NOMO-1 treated with dmso at 0.1 percent for 144 hours (cell line): ENCODE data around the gene GRB14.
"Not testable (repeated sequence)": the region's sequence is repeated elsewhere in the genome, so short reads cannot be mapped to it uniquely, and the experiment has no call there.

Experiments used
- DNase-seq: peaks from one replicate; lab custom pipeline; 2025; ENCODE audit not compliant: unreplicated experiment; lab: John Stamatoyannopoulos, UW

GRB14 gene

GRCh38 chr2:164560181-164560792 lies 61.0 kb downstream of the GRB14 start:
- DNase-seq: no peak

DNA sequence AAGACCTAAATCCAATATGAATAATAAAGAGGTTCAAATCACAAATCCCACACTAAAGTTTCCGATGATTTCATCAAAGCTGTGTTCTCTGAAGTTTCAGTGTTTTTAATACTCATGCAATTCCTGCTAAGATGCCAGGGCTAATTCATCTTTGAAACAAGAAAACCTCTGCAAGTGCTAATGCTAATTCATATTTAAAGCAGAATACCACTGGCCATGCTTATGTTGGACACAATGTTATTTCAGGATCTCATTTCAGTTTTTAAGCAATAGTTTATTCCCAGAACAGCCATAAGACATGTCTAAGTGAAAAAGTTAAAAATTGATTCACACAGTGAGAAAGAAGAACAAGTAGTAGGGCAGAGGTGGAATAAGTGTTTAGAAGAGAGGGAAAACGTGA lies 62.8 kb downstream of the GRB14 start:
- DNase-seq: no peak

GRCh38 chr2:164554487-164554886 lies 66.8 kb downstream of the GRB14 start:
- DNase-seq: no peak

DNA sequence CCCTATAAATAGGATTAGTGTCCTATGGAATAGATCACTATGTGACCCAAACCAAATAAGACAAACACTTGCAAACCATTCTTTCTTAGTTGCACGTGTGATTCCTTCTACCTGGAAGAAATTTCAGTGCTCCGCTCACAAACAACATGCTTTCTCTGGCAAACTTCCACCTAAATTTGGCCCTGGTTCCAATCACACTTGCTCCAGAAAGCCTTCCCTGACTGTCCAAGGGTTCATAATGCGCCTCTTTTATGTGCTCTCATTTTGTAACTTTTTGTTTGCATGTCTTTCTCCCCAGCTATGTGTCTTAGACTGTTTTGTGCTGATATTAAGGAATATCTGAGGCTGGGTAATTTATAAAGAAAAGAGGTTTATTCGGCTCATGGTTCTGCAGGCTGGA lies 69.8 kb downstream of the GRB14 start:
- no peak for DNase-seq

GRCh38 chr2:164549705-164550104 lies 71.6 kb downstream of the GRB14 start:
- DNase-seq: not testable (repeated sequence)

GRCh38 chr2:164545484-164545883 lies 75.8 kb downstream of the GRB14 start:
- no peak for DNase-seq

DNA sequence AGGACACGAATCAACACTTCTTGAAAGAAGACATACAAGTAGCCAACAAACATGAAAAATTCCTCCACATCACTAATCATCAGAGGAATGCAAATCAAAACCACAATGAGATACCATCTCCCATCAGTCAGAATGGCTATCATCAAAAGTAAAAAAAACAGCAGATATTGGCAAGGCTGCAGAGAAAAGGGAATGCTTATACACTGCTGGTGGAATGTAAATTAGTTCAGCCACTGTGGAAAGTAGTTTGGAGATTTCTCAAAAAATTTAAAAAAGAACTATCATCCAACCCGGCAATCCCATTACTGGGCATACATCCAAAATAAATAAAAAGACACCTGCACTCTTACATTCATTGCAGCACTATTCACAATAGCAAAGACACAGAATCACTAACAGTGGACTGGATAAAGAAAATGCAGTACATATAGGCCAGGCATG lies 78.7 kb downstream of the GRB14 start:
- no peak for DNase-seq

DNA sequence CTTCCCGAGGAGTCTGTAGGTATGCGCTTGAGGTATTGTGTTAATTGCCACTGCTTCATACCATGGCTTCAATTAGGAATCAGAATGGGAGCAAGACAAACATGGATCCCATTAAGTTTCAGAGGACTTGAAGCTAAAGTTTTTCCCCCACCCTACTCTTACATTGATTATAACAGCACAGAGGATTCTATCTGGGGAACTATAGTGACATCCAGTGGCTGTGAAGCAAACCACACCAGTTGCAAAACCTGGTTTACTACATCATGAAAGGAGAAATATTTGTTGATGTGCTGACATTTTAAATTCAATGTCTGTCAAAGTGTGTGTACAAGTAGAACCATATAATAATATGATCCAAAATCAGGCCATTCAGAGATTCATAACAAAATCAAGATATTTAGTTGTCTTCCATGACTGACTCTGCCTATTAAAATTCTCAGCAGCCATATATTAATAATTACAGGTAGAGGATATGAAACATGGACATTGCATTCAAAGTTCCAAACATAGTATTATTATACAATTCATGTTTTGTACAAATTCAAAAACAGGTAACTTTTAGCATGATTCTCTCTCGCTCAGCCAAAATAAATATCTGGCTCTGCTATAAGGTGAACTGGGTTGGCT lies 82.9 kb downstream of the GRB14 start:
- no peak for DNase-seq

GRCh38 chr2:164535280-164536025 lies 85.8 kb downstream of the GRB14 start:
- no peak for DNase-seq

DNA sequence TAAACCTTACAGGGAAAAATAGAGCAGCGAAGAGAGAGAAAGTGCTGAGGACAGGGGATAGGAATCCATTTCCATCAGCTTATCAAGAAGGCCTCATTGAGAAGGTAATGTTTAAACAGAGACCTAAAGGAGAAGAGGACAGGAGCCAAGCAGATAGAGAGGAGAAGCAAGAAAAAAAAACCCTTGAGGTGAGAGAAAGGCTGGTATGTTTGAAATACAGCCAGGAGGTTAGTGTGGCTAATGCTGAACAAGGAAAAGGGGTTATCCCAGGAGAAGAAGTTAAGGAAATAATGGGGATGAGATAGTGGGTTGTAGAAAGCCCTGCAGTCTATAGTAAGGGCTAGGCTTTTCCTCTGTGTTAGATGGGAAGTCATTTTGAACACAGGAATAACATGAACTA lies 90.8 kb downstream of the GRB14 start:
- no peak for DNase-seq

- DNase-seq: no peak
These were observed 97.6 kb downstream of the GRB14 start for GRCh38 chr2:164523726-164524125.

DNA sequence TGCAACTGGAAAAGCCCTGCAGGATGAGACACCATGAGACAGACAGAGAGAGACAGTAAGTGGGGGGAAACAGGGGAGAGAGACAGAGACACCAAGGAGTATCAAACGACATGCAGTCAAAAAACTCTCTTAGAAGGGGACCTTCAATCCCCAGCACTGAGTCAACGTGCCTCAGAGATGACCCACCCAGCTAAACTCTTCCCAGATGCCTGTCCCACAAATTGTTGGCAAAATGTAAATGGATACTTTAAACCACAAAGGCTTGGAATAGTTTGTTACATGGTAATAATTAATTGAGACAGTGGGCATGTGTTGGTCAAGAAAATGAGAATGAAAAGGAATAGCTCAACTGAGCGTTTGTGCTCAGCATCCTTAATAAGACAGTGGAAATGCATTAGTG lies 98.3 kb downstream of the GRB14 start:
- no peak for DNase-seq

DNA sequence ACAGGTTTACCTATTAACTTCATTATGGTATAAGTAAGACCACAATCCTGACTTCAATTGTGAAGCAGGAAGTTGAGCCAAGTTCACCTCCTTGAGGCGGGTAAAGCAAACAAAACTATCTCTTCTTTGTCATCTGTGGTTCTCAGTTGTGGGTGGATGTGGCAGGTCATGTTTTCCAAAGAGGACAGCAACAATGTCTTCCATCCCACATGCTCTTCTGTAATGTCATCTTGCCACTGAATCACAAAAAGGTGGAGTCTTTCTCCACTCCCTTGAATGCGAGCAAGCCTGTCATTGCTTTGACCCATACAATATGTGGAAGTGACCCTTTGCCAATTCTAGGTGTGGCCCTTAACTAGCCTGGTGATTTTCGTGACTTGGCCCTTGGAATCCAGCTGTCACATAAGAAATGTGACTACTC lies 98.7 kb downstream of the GRB14 start:
- no peak for DNase-seq

GRCh38 chr2:164515734-164516133 lies 105.5 kb downstream of the GRB14 start:
- DNase-seq: no peak

GRCh38 chr2:164515030-164515429 lies 106.3 kb downstream of the GRB14 start:
- no peak for DNase-seq

DNA sequence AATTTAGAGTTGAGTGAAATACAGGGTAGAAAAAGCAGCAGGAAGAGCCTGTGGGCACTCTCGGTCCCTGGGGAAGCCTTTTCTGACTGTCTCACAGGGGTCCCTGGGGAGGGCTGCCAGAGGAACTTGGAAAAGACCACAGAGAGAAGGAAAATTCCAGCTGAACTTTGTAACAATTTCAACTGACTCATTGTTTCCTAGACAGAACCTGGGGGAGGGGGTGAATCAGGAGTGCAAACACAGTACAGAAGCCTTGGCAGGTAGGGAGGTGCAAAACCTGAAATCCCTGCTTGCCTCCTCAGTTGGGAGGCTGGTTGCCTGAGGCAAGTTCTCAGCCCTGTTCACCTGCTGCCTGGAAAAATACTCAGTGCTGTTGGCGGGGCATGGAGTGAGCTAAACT lies 106.8 kb downstream of the GRB14 start:
- no peak for DNase-seq

DNA sequence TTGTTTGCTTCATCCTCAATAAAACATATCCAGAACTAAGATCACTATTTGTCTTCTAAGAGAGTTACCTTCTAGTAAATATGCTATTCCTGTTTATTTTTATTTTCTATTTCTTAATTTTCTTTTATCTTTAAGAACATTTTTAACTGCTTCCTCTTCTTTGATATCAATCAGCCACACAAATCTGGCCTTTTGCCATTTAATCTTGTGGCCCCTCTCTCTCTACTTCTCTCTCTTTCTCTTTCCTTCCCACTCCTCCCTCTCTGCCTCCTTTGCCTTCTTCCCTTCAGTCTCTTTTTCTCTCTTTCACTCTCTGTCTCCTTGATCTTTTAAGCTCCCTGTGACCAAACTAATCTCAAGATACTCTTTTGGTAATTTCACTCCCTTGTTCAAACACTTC lies 108.4 kb downstream of the GRB14 start:
- no peak for DNase-seq

- DNase-seq: no peak
These were observed 109.5 kb downstream of the GRB14 start for GRCh38 chr2:164511738-164512137.

DNA sequence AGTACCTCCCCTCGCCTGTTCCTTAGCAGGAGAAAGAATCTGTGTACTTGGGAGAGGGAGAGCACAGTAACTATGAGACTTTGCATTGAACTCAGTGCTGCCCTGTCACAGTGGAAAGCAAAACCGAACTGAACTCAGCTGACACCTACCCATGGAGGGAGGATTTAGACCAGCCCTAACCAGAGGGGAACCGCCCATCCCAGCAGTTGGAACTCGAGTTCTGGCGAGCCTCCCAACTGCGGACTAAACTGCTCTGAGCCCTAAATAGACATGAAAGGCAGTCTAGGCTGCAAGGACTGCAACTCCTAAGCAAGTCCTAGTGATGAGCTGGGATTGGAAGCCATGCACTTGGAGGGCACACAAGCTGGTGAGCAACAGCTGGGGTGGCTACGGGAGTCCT lies 110.4 kb downstream of the GRB14 start:
- DNase-seq: no peak

DNA sequence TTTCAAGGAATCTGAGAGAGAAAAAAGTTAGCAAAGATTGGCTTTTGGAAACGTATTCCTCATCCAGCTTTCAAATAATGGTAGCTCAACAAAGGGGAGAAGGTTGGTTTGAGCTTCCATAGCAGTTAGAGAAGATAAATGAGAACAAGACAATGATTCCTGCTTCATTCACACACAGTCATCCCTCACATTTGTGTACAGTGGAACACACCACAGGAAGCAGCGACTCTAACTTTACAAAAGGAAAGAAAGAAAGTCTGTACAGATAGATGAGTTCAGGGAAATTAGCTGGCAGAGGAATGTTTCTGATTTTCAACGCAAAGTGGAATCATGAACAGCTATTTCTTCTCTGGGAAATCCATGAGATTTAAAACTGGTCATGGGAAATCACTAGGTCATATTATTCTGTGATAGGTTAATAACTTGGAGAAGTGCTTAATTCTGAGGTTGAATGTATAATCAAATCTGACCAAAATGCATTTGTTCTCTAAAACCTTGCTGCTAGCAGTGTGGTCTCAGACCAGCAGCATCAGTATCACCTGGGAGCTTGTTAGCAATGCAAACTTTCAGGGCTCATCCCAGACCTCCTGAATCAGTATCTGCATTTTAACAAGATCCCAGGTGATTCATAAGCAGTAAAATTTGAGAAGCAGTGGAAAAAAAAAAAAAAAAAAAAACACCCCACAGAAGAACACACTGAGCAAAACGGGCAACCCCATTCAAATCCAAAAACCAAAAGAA lies 112.0 kb downstream of the GRB14 start:
- DNase-seq: no peak

DNA sequence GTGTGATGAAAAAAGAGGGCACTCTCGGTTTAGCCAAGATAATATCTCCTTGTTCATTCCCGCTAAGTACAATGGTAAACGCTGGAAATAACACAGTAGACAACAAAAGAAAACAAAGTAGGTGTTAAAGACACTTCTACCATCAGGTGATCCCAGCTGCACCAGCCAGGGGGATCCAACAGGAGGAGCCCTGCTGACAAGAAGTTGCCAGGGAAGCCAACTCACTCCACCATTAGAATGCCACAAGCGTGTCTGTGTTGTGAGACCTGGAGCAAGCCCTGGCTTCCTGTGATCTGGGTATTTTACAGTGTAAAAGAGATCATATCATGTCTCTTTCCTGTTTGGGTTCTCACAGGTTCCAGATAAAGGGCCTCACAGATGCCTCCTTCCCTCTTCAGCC lies 117.0 kb downstream of the GRB14 start:
- DNase-seq: no peak

DNA sequence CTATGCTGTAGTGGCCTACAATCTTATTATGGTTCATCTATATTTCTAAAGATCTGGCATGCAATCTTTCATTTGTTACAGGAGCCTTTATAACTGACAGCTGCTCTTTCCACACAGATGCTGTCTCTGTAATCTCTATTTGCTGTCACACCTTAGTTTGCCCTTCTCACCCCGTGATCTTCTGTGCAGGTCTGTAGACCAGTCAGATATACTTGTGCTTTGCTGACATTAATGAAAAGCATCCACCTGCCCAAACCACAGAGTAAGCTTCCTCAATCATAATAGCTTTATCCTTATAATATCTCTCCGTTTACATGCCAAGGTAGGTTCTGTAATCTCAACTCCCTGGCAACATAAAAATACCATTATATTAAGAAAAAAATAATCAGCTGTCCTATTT lies 122.4 kb downstream of the GRB14 start:
- no peak for DNase-seq
